HTR-8/SVneo (cell line): ENCODE data around the gene LRIG3.
"Not testable (repeated sequence)": the region's sequence is repeated elsewhere in the genome, so short reads cannot be mapped to it uniquely, and the experiment has no call there.

ENCODE experiments used
- DNase-seq: peaks from one replicate; pipeline ENCODE4 v3.0.0; 2011; ENCODE audit warnings: low spot score, mixed read lengths; ENCODE audit not compliant: insufficient read length
- FAIRE-seq: peaks from 2 replicates; lab custom pipeline; 2011; peaks lifted over from hg19 to GRCh38; lab: Jason Lieb, UNC

Gene LRIG3

DNA sequence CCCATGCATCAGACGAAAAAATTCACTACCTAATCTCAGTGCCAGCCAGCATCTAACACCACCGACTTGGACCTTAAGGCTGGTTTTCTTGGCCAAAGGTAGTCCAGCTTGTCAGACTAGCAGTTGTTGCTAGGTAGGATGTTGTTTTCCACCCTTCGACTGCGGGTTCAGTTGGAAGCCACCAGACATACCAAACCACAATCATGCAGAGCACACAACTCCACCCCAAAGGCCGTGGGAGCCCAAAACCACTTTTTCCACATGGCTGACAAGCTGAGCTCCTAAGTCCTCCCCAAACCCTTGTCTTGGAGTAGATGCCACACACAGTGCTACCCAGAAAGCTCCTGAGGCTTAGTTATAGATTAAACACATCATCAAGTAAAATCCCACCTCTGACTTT lies 46.8 kb downstream of the LRIG3 start:
- DNase-seq (no peak), FAIRE-seq (no peak)

GRCh38 chr12:58871556-58871955 lies 48.7 kb downstream of the LRIG3 start:
- FAIRE-seq (no peak), DNase-seq (no peak)

DNA sequence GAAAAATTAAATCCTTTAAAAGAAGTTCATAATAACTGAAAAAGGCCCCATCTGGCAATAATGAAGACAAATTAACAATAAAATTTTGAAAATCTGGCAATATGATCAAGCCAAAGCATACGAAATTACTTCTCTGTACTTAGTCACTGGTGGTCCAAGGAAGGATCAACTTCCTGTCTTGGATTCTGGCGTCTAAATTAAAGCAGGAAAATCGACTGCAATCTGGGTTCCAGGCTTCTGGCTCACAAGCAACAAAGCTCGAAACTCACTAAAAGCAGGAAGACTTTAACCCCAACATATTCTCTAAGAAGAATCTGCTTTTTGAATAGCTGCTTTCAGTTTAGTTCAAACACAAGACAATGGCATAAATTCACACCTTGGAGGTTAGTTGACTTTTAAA lies 49.7 kb downstream of the LRIG3 start:
- no peak for DNase-seq
- no peak for FAIRE-seq

DNA sequence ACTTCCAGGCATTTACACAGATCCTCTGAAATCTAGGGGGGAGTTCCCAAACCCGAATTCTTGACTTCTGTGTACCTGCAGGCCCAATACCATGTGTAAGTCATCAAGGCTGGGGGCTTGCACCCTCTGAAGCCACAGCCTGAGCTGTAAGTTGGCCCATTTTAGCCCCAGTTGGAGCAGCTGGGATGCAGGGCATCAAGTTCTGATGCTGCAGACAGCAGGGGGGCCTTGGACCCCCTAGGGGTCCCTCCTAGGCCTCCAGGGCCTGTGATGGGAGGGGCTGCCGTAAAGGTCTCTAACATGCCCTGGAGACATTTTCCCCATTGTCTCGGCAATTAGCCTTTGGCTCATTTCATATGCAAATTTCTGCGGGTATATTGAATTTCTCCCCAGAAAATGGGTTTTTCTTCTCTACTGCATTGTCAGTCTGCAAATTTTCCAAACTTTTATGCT lies 59.5 kb downstream of the LRIG3 start:
- DNase-seq: no peak
- FAIRE-seq: no peak

GRCh38 chr12:58860056-58860787 lies 60.1 kb downstream of the LRIG3 start:
- FAIRE-seq (no peak), DNase-seq (no peak)

GRCh38 chr12:58858030-58858429 lies 62.3 kb downstream of the LRIG3 start:
- DNase-seq (no peak), FAIRE-seq (no peak)

GRCh38 chr12:58857206-58857605 lies 63.1 kb downstream of the LRIG3 start:
- not testable (repeated sequence) for DNase-seq, FAIRE-seq

GRCh38 chr12:58855630-58856029 lies 64.7 kb downstream of the LRIG3 start:
- not testable (repeated sequence) for FAIRE-seq

GRCh38 chr12:58850826-58851225 lies 69.5 kb downstream of the LRIG3 start:
- no peak for FAIRE-seq
- no peak for DNase-seq

More at GRCh38 chr12:58855630-58856029, 64.7 kb downstream of the LRIG3 start:
- DNase-seq: not testable (repeated sequence)

DNA sequence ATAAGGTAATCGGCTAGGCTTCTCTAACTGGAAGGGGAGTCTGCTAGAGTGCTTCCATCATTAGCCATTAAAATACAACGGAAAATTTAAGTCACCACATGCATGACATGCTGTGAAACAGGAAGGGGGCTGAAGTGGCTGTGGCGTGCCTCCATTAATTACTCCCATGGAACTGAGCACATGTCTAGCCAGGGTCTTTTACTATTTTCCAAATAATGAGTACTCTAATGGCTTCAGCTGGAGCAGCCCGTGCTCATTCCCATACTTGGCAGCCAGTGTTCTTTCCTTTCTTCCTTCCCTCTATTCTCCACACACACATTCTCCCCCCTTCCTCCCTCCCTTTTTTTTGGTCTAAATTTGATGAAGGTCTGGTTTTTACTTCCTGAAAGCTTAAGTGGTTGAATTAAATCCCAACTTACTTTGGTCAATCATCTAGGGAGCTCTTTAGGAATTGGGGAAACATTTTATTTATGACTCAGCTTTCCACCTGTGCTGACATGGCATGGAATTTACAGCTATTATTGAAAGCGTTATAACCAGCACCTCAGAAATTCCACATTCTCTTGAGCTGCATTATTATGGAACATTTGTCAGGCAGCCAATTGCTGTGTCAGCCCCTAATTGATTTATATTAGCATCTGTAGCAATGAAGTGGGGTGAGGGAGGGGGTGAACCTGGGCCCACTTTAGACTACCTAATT lies 72.3 kb downstream of the LRIG3 start:
- no peak for FAIRE-seq
- DNase-seq: peak; percentile 3

DNA sequence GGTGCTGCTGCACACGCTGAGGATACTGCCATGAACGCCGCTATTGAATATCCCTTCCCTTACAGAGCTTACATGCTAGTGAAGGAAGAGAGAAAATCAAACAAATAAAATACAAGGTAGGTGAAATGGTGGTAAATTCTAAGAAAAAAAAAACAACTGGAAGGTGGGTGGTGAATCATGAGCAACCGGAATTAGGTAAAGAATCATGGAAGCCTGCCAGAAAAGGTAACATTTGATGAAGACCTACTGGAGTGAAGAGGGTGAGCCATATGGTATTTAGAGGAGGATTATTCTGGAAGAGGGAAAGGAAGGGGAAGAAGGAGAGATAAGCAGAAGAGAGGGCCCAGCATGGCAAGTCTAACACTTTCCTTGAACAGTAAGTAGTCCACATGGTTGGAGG lies 76.1 kb downstream of the LRIG3 start:
- FAIRE-seq (no peak), DNase-seq (no peak)

DNA sequence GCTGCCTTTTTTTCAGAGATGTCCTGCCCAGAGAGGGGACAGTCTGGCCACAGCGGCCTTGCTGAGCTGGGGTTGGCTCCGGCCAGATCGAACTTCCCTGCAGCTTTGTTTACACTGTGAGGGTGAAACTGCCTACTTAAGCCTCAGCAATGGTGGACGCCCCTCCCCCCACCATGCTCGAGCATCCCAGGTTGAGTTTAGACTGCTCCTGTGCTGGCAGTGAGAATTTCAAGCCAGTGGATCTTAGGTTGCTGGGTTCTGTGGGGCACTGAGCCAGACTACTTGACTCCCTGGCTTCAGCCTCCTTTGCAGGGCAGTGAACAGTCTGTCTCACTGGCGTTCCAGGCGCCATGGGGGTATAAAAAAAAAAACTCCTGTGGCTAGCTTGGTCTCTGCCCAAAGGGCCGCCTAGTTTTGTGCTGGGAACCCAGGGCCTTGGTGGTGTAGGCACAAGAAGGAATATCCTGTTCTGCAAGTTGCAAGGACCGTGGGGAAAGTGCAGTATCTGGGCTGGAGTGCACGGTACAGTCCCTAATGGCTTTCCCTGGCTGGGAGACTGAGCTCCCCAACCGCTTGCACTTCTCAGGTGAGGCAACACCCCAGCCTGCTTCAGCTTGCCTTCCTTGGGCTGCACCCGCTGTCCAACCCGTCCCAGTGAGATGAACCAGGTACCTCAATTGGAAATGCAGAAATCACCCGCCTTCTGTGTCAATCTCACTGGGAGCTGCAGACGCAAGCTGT lies 79.1 kb downstream of the LRIG3 start:
- DNase-seq (no peak), FAIRE-seq (no peak)

- FAIRE-seq: no peak
Observed at GRCh38 chr12:58833853-58834252, 86.5 kb downstream of the LRIG3 start.

GRCh38 chr12:58832920-58833319 lies 87.4 kb downstream of the LRIG3 start:
- DNase-seq (no peak), FAIRE-seq (no peak)

More at GRCh38 chr12:58833853-58834252, 86.5 kb downstream of the LRIG3 start:
- DNase-seq: no peak
